ENCODE measurements around the gene ASPSCR1.

- TF ChIP-seq CTCF (IDR thresholded peaks at IDR 0.05) = no peak
- TF ChIP-seq HMGA2 (CRISPR knock-in tag; IDR thresholded peaks at IDR 0.05) = no peak
- TF ChIP-seq CREM (CRISPR knock-in tag; IDR thresholded peaks at IDR 0.05) = no peak
- TF ChIP-seq MAX (CRISPR knock-in tag; IDR thresholded peaks at IDR 0.05) = no peak
- TF ChIP-seq ZNF423 (CRISPR knock-in tag; IDR thresholded peaks at IDR 0.05) = no peak
- TF ChIP-seq RELA (CRISPR knock-in tag; IDR thresholded peaks at IDR 0.05; ENCODE audit: borderline replicate concordance) = no peak
- TF ChIP-seq ATF1 (CRISPR knock-in tag; IDR thresholded peaks at IDR 0.05) = no peak
- TF ChIP-seq CBFB (CRISPR knock-in tag; IDR thresholded peaks at IDR 0.05; ENCODE audit: low read depth) = no peak
- no peak for TF ChIP-seq ESRRA (CRISPR knock-in tag; IDR thresholded peaks at IDR 0.05; ENCODE audit: borderline replicate concordance)
- no peak for TF ChIP-seq FOXP1 (CRISPR knock-in tag; IDR thresholded peaks at IDR 0.05; ENCODE audit: borderline replicate concordance)
- no peak for TF ChIP-seq NFYB (CRISPR knock-in tag; conservative IDR thresholded peaks at IDR 0.05; ENCODE audit: low read depth)
Measured at GRCh38 chr17:82042649-82043048, 65.2 kb downstream of the ASPSCR1 start.
